Measurements from ENCODE around the gene NT5C3B.

NT5C3B gene

GRCh38 chr17:41801374-41802271 lies 34.4 kb downstream of the NT5C3B start:
- peak; percentile 56 for DNase-seq
- H4K20me1 ChIP-seq (ENCODE audit: insufficient read depth, low read length) = no peaks in the 10 kb centered on the region
- no peaks in the 10 kb centered on the region for H3K27me3 ChIP-seq (replicated peaks; ENCODE audit: insufficient read depth, low read length)
- no peaks in the 10 kb centered on the region for H3F3A ChIP-seq (ENCODE audit: insufficient read depth, low read length)
- TF ChIP-seq EZH2phosphoT487 (IDR thresholded peaks at IDR 0.05; ENCODE audit: low read length) (no peak), CTCF (IDR thresholded peaks at IDR 0.05; ENCODE audit: low read length) (peak; percentile 97), EZH2 (optimal IDR thresholded peaks at IDR 0.05; ENCODE audit: low read depth, low read length) (no peak)
- no peak overlapping the region for H3K9ac ChIP-seq (ENCODE audit: low read length)
- H3K9me2 ChIP-seq (replicated peaks; ENCODE audit: insufficient read depth, low read length) = no peaks in the 10 kb centered on the region
- no peaks in the 10 kb centered on the region for H3K79me2 ChIP-seq (ENCODE audit: low read length)
- peak overlapping the region; percentile 42 for H2AFZ ChIP-seq (ENCODE audit: low read length)
- H3K4me1 ChIP-seq (ENCODE audit: low read length) = peaks cover 9% of the 10 kb centered on the region
- H3K9me3 ChIP-seq (replicated peaks; ENCODE audit: insufficient read depth, low read length) = no peaks in the 10 kb centered on the region
- H3K36me3 ChIP-seq (replicated peaks; ENCODE audit: insufficient read depth, low read length) = no peaks in the 10 kb centered on the region
- peak overlapping the region; percentile 75 for H3K4me2 ChIP-seq (ENCODE audit: low read depth, low read length)
- H3K4me3 ChIP-seq (ENCODE audit: low read length) = peak overlapping the region; percentile 19
- peak overlapping the region; percentile 43; the same call in 1 of the 2 replicates for H3K27ac ChIP-seq (ENCODE audit: low read length)

GRCh38 chr17:41800601-41801373 lies 35.2 kb downstream of the NT5C3B start:
- Histone ChIP-seq H3K4me3 (ENCODE audit: low read length) (peak overlapping the region; percentile 19), H3K4me1 (ENCODE audit: low read length) (peaks cover 9% of the 10 kb centered on the region), H3K27ac (ENCODE audit: low read length) (peak overlapping the region; percentile 43; the same call in 1 of the 2 replicates), H4K20me1 (ENCODE audit: insufficient read depth, low read length) (no peaks in the 10 kb centered on the region), H3F3A (ENCODE audit: insufficient read depth, low read length) (no peaks in the 10 kb centered on the region), H3K4me2 (ENCODE audit: low read depth, low read length) (peak overlapping the region; percentile 75), H3K36me3 (replicated peaks; ENCODE audit: insufficient read depth, low read length) (no peaks in the 10 kb centered on the region), H3K9me3 (replicated peaks; ENCODE audit: insufficient read depth, low read length) (no peaks in the 10 kb centered on the region), H2AFZ (ENCODE audit: low read length) (peak overlapping the region; percentile 42), H3K9me2 (replicated peaks; ENCODE audit: insufficient read depth, low read length) (no peaks in the 10 kb centered on the region), H3K9ac (ENCODE audit: low read length) (no peak overlapping the region; the same call in 1 of the 2 replicates), H3K27me3 (replicated peaks; ENCODE audit: insufficient read depth, low read length) (no peaks in the 10 kb centered on the region), H3K79me2 (ENCODE audit: low read length) (no peaks in the 10 kb centered on the region)
- TF ChIP-seq CTCF (IDR thresholded peaks at IDR 0.05; ENCODE audit: low read length) (no peak), EZH2 (optimal IDR thresholded peaks at IDR 0.05; ENCODE audit: low read depth, low read length) (no peak), EZH2phosphoT487 (IDR thresholded peaks at IDR 0.05; ENCODE audit: low read length) (no peak)
- peak; percentile 82 for DNase-seq

- Histone ChIP-seq H3K79me2 (ENCODE audit: low read length) (no peaks in the 10 kb centered on the region), H3K27ac (ENCODE audit: low read length) (no peak overlapping the region), H2AFZ (ENCODE audit: low read length) (no peak overlapping the region), H3K4me1 (ENCODE audit: low read length) (peaks cover 9% of the 10 kb centered on the region), H3K4me2 (ENCODE audit: low read depth, low read length) (no peak overlapping the region), H3K27me3 (replicated peaks; ENCODE audit: insufficient read depth, low read length) (no peaks in the 10 kb centered on the region), H4K20me1 (ENCODE audit: insufficient read depth, low read length) (no peaks in the 10 kb centered on the region), H3K9ac (ENCODE audit: low read length) (no peak overlapping the region), H3K9me2 (replicated peaks; ENCODE audit: insufficient read depth, low read length) (no peaks in the 10 kb centered on the region), H3K4me3 (ENCODE audit: low read length) (no peak overlapping the region), H3K36me3 (replicated peaks; ENCODE audit: insufficient read depth, low read length) (no peaks in the 10 kb centered on the region), H3F3A (ENCODE audit: insufficient read depth, low read length) (no peaks in the 10 kb centered on the region), H3K9me3 (replicated peaks; ENCODE audit: insufficient read depth, low read length) (no peaks in the 10 kb centered on the region)
- no peak for DNase-seq
- TF ChIP-seq EZH2 (optimal IDR thresholded peaks at IDR 0.05; ENCODE audit: low read depth, low read length) (no peak), EZH2phosphoT487 (IDR thresholded peaks at IDR 0.05; ENCODE audit: low read length) (no peak), CTCF (IDR thresholded peaks at IDR 0.05; ENCODE audit: low read length) (no peak)
Measured at GRCh38 chr17:41799366-41799765, 36.7 kb downstream of the NT5C3B start.
